Measurements from ENCODE around the gene OTOG. TPM values are rescaled to one million over a fixed set of nuclear protein-coding genes. Genes with fewer than 3 reads are reported as not detected.

OTOG gene
- total RNA-seq, 1 donor from 2014 or later: not detected

DNA sequence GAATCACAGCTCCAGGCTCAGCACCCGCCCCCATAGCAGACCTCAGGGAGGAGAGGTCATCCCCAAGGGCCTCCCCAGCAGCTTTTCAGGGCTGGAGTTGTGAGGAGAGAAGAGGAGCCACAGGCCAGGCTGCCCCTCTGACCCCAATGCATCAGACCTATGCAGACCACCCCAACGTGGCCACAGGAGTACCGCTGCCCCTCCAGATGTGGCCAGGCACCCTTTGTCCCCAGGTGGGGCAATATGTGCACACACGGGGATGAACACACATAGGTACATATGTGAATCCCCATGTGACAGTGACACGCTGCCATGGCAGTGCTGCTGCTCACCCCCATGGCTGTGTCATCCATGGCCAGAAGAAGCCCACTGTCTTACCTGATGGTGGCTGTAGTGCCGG is 13.7 kb upstream of the OTOG start:
- Histone ChIP-seq H3K36me3 (no peaks in the 10 kb centered on the region), H3K9me3 (no peaks in the 10 kb centered on the region), H3K4me1 (no peaks in the 10 kb centered on the region), H3K27me3 (no peaks in the 10 kb centered on the region), H3K4me3 (no peak overlapping the region), H3K27ac (no peak overlapping the region)
- intact Hi-C loops (cut with DNase I): no loop called here
- TF ChIP-seq, protein P1, sequence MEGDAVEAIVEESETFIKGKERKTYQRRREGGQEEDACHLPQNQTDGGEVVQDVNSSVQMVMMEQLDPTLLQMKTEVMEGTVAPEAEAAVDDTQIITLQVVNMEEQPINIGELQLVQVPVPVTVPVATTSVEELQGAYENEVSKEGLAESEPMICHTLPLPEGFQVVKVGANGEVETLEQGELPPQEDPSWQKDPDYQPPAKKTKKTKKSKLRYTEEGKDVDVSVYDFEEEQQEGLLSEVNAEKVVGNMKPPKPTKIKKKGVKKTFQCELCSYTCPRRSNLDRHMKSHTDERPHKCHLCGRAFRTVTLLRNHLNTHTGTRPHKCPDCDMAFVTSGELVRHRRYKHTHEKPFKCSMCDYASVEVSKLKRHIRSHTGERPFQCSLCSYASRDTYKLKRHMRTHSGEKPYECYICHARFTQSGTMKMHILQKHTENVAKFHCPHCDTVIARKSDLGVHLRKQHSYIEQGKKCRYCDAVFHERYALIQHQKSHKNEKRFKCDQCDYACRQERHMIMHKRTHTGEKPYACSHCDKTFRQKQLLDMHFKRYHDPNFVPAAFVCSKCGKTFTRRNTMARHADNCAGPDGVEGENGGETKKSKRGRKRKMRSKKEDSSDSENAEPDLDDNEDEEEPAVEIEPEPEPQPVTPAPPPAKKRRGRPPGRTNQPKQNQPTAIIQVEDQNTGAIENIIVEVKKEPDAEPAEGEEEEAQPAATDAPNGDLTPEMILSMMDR (IDR thresholded peaks at IDR 0.05): no peak
- no peak for DNase-seq (ENCODE audit: low spot score in 2 of 2)

DNA sequence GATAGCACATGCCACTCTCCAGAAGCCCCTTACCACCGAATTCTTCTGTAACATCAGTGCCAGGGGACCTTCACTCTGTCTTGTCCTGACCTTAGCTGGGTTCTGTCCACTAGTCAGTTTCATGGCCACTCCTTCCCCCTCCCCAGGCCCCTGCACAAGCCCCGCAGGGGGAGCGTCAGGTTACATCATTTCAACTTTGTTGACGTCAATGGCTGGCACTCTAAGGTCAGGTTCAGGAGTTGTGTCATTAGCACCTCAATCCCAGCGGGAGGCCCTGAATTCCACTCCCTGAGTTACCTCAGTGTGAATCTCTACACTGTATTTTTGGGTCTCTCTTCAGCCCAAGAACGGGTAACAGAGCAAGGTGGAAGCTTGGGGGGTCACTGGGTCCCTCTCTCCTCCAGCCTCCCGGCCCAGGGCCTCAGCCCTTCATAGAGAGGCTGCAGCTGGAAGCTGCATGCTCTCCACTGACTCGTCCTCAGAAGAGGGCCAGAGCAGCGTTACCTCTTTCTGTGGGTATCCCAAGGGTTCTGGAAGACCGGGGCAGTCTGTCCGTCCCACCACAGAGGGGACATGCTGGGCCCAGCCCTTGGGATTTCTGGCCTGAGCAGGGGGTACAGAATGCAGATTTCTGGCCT is 13.2 kb upstream of the OTOG start:
- TF ChIP-seq, protein P1 (IDR thresholded peaks at IDR 0.05): no peak
- Histone ChIP-seq H3K27me3 (no peaks in the 10 kb centered on the region), H3K4me3 (no peak overlapping the region), H3K36me3 (no peaks in the 10 kb centered on the region), H3K27ac (no peak overlapping the region), H3K9me3 (no peaks in the 10 kb centered on the region), H3K4me1 (no peaks in the 10 kb centered on the region)
- intact Hi-C loops (cut with DNase I): no loop called here
- no peak for DNase-seq (ENCODE audit: low spot score in 2 of 2)

DNA sequence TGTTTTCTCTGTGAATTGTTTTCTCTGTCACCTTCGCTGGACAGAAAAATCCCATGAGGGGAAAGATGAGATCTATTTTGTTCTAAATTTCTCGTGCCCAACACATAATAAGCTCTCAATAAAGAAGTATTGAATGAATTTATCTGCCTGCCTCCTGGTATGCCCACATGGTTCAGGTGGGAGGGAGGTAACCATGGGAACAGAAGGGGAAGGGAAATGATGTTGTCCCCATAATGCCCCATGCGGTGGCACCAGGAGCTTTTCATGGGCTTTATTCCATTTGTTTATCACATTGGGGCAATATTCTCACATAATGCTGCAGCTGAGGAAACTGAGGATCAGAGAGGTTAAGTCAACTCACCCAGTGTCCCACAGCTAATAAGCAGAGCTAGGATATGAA is 11.6 kb upstream of the OTOG start:
- Histone ChIP-seq H3K27ac (no peak overlapping the region), H3K4me1 (no peaks in the 10 kb centered on the region), H3K36me3 (no peaks in the 10 kb centered on the region), H3K9me3 (no peaks in the 10 kb centered on the region), H3K27me3 (no peaks in the 10 kb centered on the region), H3K4me3 (no peak overlapping the region)
- TF ChIP-seq, protein P1 (IDR thresholded peaks at IDR 0.05): no peak
- DNase-seq (ENCODE audit: low spot score in 2 of 2): no peak
- intact Hi-C loops (cut with DNase I): no loop called here

DNA sequence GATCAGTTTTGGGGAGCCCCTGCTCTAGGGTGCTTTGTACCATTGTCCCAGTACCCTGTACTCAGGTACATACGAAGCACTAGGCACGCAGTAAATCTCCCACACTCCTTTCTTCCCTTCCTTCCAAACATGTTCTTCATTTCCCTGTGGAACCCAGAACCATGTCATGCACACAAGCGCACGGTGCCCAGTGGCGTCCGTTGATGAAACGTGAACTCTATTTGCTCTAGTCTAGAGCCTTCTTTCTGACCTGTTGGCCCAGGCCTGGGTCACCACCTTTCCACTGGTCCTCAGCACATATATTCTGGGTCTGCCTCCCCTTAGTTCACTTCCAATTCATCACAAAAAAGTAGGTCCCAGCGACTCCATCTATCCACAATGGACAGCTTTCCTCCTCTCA is 9.8 kb upstream of the OTOG start:
- intact Hi-C loops (cut with DNase I): no loop called here
- DNase-seq (ENCODE audit: low spot score in 2 of 2): no peak
- H3K4me3 ChIP-seq: no peak overlapping the region

DNA sequence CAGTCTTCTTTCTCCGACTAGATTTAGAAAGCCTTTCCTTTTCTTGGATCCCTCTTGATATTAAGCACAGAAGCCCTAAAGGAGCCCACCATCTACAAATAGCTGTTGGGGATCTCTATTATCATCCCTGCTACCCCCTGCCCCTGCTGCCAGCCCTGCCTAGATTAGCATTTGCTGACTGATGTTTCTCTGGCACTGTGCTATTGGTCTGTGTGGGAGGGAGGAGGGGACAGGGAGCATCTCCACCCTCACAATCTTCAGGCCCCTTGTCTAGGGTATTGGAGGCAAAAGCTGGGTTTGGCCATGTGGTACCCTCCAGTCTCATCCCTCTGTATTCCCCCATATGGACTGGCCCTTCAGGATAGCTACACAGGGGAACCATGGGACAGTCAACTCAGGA is 9.0 kb upstream of the OTOG start:
- TF ChIP-seq, protein P1 (IDR thresholded peaks at IDR 0.05): no peak
- Histone ChIP-seq H3K27ac (no peak overlapping the region), H3K4me1 (no peaks in the 10 kb centered on the region), H3K27me3 (no peaks in the 10 kb centered on the region), H3K4me3 (no peak overlapping the region), H3K9me3 (no peaks in the 10 kb centered on the region), H3K36me3 (no peaks in the 10 kb centered on the region)
- intact Hi-C loops (cut with DNase I): no loop called here
- no peak for DNase-seq (ENCODE audit: low spot score in 2 of 2)

More for the DNA sequence above, 9.8 kb upstream of the OTOG start:
- no peaks in the 10 kb centered on the region for H3K9me3 ChIP-seq
- H3K36me3 ChIP-seq: no peaks in the 10 kb centered on the region
- H3K27ac ChIP-seq: no peak overlapping the region
- H3K27me3 ChIP-seq: no peaks in the 10 kb centered on the region
- TF ChIP-seq, protein P1 (IDR thresholded peaks at IDR 0.05): no peak
- H3K4me1 ChIP-seq: no peaks in the 10 kb centered on the region

DNA sequence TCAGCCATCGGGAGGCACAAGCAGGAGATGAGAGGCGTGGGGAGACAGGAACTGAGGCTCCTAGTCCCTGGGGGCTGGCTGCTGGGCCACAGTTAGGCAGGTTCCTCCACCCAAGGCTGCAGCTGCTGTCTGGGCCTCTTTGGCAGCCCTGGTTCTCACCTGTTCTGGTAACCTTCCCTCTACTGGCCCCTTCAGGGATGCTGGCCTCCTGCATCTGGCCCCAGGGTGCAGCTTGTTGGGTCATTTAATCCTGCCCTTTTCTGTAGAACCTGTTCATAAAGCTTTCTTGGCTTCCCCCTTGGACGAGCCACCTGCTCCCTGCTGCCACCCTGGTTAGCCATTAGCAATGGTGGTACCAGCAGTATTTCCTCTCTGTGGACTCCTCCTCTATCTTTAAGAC is 8.3 kb upstream of the OTOG start:
- DNase-seq (ENCODE audit: low spot score in 2 of 2): no peak
- H3K36me3 ChIP-seq: no peaks in the 10 kb centered on the region
- H3K27ac ChIP-seq: no peak overlapping the region
- H3K9me3 ChIP-seq: no peaks in the 10 kb centered on the region
- no peaks in the 10 kb centered on the region for H3K4me1 ChIP-seq
- intact Hi-C loops (cut with DNase I): no loop called here
- TF ChIP-seq, protein P1 (IDR thresholded peaks at IDR 0.05): no peak
- H3K4me3 ChIP-seq: no peak overlapping the region
- no peaks in the 10 kb centered on the region for H3K27me3 ChIP-seq

Measured in ascending aorta (tissue), 2 donors.